ENCODE results near the gene MAP1B.

Gene MAP1B

DNA sequence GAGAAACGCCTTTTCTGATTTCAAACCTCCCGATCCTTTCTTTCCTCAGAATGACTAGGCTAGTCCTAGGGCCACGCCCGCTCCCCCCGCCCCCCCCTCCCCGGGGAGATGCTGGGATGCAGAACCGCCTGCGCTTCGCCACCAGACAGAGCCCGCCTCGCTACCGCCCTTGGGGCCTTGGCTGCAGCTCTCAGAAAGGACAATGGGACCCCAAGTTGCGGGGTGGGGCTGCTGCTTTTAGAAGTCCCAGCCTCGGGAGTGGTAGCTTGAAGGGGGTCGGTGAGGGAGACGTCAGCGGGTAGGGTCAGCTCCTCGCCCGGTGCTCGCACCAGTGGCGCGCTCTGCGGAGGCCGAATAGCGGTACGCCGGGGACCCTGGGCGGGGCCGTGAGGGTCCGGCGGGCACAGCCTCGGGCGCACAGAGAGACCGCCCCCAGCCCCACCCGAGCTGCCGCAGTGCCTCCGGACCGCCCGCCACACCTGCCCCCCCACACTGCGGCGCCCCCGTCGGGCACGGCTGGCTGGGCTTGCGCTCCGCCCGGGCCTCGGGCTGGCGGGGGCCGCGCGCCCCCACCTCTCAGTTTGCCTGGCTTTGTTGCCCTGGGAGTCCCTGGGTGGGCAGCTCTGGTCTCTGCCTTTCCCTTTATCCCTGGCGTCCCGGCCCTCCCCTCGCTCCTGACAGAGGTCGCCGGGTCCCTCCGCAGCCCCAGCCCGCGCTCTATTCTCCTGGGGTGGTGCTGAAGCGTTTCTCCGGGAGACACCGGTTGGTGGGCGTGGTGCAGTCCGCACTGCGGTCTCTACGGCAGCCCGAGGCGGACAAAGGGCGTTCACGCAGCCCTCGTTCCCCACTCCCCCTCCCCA lies 1.2 kb downstream of the MAP1B start:
- peak; percentile 65 for DNase-seq (ENCODE audit: low spot score)
- TF ChIP-seq, protein P1, sequence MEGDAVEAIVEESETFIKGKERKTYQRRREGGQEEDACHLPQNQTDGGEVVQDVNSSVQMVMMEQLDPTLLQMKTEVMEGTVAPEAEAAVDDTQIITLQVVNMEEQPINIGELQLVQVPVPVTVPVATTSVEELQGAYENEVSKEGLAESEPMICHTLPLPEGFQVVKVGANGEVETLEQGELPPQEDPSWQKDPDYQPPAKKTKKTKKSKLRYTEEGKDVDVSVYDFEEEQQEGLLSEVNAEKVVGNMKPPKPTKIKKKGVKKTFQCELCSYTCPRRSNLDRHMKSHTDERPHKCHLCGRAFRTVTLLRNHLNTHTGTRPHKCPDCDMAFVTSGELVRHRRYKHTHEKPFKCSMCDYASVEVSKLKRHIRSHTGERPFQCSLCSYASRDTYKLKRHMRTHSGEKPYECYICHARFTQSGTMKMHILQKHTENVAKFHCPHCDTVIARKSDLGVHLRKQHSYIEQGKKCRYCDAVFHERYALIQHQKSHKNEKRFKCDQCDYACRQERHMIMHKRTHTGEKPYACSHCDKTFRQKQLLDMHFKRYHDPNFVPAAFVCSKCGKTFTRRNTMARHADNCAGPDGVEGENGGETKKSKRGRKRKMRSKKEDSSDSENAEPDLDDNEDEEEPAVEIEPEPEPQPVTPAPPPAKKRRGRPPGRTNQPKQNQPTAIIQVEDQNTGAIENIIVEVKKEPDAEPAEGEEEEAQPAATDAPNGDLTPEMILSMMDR (IDR thresholded peaks at IDR 0.05; ENCODE audit: borderline replicate concordance, control extremely low read depth, extremely low read depth, insufficient read depth, missing control alignments), result no peak
- in situ Hi-C loops (cut with MboI; ENCODE audit: low sequenced_read_pairs, unreplicated experiment), result no loop called here

DNA sequence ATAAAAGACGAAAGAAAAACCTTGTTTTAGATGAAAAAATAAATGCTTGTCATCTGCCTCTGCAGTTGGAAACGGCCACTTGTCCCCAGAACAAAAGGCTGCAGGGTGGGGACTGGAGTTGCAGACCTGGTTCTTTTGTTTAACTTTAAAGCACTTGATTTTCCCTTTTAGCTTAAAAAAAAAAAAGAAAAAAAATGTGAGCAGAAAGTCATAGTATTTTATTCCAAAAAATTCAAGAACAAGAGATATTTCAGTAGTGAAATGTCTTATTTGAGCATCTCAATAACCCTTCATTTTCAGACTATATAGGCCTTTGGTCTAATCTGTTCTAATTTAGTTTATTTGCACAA lies 1.8 kb downstream of the MAP1B start:
- in situ Hi-C loops (cut with MboI; ENCODE audit: low sequenced_read_pairs, unreplicated experiment), result no loop called here
- DNase-seq (ENCODE audit: low spot score), result no peak
- TF ChIP-seq, protein P1 (IDR thresholded peaks at IDR 0.05; ENCODE audit: borderline replicate concordance, control extremely low read depth, extremely low read depth, insufficient read depth, missing control alignments), result no peak

DNA sequence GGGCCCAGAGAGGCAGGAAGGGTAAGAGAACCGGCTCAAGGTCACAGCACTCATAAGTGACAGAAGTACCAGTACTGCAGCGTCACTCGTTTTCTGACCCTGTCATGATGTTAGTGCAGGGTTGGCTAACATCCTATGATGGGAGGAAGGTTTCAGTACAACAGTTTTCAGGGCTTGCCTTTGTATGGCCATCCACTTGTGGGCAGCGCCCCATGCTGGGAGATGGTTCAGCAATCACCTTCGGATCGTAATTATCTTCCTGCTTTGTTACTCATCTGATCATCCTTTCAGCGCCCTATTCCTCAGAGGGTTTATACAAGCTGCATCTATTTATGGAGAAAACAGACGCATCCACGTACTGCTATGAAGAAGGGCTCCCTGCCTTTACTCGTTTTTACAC lies 2.4 kb downstream of the MAP1B start:
- in situ Hi-C loops (cut with MboI; ENCODE audit: low sequenced_read_pairs, unreplicated experiment), result no loop called here
- TF ChIP-seq, protein P1 (IDR thresholded peaks at IDR 0.05; ENCODE audit: borderline replicate concordance, control extremely low read depth, extremely low read depth, insufficient read depth, missing control alignments), result no peak
- DNase-seq (ENCODE audit: low spot score), result no peak

DNA sequence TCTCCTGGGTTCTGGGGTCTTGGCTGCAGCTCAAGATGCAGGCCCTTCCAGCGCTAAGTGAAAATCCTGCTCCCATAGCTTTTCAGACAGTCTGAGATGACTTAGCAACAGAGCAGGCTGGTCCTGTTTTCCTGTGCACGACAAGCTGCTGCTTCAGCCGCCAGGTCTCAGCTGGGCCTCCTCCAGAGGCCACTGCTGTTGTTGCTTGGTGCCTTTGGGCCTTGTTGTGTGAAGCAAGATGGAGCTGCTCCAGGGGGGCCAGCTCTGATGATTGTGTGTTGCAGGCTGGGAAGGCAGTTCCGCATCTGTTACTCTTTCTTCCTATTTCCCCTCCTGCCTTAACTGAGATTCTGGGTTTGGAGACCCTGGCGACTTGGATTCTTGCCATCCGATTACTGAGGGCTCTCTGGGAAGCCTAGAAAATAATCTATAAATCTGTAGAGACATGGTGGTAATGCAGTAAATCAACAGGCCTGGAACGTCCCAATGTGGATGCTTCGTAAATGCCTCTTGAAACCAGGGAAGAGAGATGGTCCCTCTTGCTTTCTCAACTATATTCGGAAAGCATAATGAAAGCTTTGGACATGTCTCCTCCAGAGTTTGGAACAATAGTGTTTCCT lies 3.2 kb downstream of the MAP1B start:
- in situ Hi-C loops (cut with MboI; ENCODE audit: low sequenced_read_pairs, unreplicated experiment), result no loop called here
- DNase-seq (ENCODE audit: low spot score), result no peak
- TF ChIP-seq, protein P1 (IDR thresholded peaks at IDR 0.05; ENCODE audit: borderline replicate concordance, control extremely low read depth, extremely low read depth, insufficient read depth, missing control alignments), result no peak

DNA sequence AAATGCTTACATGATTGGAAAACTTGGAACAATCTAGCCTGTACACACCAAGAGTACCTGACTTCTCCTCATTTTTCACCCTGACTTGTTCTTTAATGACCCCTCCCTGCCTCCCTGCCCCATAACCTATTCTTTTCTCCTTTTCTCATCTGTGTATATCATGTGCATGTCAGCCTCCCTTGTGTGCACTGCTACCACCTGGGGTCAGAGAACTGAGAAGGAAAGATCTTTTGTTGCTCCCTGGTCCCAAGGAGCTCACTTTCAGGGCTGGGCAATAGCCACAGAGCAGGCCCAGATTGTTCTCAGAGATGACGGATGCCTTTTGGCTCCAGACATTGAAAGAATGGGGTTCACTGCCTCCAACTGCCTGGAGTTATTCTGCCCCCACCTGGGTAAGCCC lies 5.1 kb downstream of the MAP1B start:
- TF ChIP-seq, protein P1 (IDR thresholded peaks at IDR 0.05; ENCODE audit: borderline replicate concordance, control extremely low read depth, extremely low read depth, insufficient read depth, missing control alignments), result no peak
- no peak for DNase-seq (ENCODE audit: low spot score)

DNA sequence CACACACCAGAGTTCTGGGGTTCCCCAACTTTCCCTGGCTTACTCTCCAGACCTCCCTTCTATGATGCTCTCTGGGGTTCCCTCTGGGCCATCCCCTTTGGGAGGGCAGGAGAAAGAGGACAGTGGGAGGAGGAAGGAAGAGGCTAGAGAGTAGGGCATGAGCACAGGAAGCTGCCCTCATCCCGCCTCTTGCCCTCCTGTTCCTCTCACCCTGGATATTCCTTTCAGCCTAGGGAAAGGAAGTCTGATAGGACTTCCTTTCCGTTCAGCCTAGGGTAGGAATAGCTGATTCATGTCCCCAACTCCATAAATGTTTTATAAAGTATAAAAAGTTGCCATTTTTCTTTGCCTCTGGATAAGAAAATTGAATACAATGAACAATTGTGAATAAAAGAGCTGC lies 7.4 kb downstream of the MAP1B start:
- DNase-seq (ENCODE audit: low spot score), result no peak
- in situ Hi-C loops (cut with MboI; ENCODE audit: low sequenced_read_pairs, unreplicated experiment), result no loop called here
- TF ChIP-seq, protein P1 (IDR thresholded peaks at IDR 0.05; ENCODE audit: borderline replicate concordance, control extremely low read depth, extremely low read depth, insufficient read depth, missing control alignments), result no peak

More for the DNA sequence above, 5.1 kb downstream of the MAP1B start:
- in situ Hi-C loops (cut with MboI; ENCODE audit: low sequenced_read_pairs, unreplicated experiment), result no loop called here

Data from GM13976 (cell line).